ENCODE measurements around the gene CADM3. TPM values are rescaled to one million over a fixed set of nuclear protein-coding genes. Genes with fewer than 3 reads are reported as not detected.
A peak's percentile ranks its signal among the peaks of the same experiment; 100 is the strongest.

The CADM3 gene
- polyA plus RNA-seq, 2 of the 4 experiments (the other 2 are of a cell fraction): 0.10 to 0.13 TPM

DNA sequence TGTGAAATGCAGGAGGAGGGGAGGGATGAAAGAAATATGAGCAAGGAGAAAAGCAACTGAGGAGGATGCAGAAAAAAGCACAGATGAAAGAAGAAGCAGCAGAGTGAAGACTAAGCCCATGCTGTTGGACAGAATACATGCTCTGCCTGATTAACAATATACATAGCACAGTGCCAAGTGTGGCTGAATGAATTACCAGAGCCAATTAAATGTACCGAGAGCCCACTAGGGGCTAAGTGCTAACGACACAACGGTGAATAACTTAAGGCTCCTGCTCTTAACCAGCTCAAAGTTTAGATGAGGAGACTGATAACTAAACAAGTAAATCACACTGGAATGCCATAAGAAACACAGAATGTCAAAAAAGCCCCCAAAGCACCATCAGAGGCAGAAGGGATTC, 15.6 kb downstream of the CADM3 start:
- no peak for FAIRE-seq
- TF ChIP-seq POLR2AphosphoS2 (conservative IDR thresholded peaks at IDR 0.05; ENCODE audit: low read length) (no peak), GATA3 (IDR thresholded peaks at IDR 0.05; ENCODE audit: borderline replicate concordance) (no peak), RFX5 (IDR thresholded peaks at IDR 0.05) (no peak), MYC (IDR thresholded peaks at IDR 0.05; ENCODE audit: borderline replicate concordance, low read length) (no peak), NR3C1 (IDR thresholded peaks at IDR 0.05) (no peak), EHMT2 (IDR thresholded peaks at IDR 0.05; ENCODE audit: low read depth) (no peak), FOXS1 (CRISPR knock-in tag; IDR thresholded peaks at IDR 0.05) (no peak), ZNF302 (CRISPR knock-in tag; IDR thresholded peaks at IDR 0.05) (no peak), CHD4 (IDR thresholded peaks at IDR 0.05; ENCODE audit: borderline replicate concordance) (no peak)
- TF ChIP-seq, protein P1, sequence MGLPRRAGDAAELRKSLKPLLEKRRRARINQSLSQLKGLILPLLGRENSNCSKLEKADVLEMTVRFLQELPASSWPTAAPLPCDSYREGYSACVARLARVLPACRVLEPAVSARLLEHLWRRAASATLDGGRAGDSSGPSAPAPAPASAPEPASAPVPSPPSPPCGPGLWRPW (IDR thresholded peaks at IDR 0.05): no peak
- ATAC-seq: no peak
- Histone ChIP-seq H3K27ac (no peak overlapping the region), H3K4me2 (no peak overlapping the region), H3K4me3 (no peak overlapping the region), H3K4me1 (no peaks in the 10 kb centered on the region), H3K9me3 (no peaks in the 10 kb centered on the region)
- 68% methylated on average over 3 of the region's 3 CpGs for WGBS (ENCODE audit: missing lambda C conversion rate)
- POLR2A ChIA-PET: no interaction called here
- CTCF ChIA-PET: no interaction called here
- DNase-seq (ENCODE audit: low read depth in 1 of 2, low spot score in 1 of 2): no peak

DNA sequence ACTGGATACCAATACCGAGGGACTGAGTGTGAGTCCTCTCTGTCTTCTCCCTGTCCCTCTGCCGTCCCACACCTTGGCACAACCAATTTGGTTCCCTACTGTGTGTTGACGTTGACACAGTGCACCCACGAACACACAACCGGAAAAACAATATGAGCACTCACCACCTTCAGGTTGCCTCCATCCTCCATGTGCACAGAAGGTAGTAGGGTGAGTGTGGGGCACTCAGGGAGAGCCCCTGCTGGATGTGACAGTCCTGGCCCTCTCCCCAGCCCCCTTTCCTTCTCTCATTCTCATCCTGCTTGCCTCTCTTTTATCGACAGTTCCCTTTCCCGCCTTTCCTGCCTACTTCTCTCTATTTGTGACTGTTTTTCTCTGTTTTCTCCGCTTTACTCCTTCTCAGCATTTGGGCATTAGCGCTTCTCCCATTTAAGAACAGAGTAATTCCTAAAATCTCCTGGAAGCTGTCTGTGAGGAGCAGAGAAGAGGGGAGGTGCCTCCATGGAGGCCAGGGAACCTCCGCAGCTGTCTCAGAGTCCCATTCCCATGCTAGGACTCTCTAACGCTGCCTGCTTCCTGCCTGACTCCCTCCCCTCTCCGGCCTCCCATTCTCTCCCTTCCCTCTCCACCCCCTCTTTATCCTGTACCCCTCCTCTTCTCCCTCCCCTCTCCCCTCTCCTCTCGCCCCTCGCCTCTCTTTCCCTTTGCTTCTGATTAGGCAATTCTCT, 16.4 kb downstream of the CADM3 start:
- no peak for TF ChIP-seq MAZ (IDR thresholded peaks at IDR 0.05; ENCODE audit: borderline replicate concordance, low read depth, low read length)
- TF ChIP-seq HDAC2 (IDR thresholded peaks at IDR 0.05): no peak
- no peak for TF ChIP-seq CHD2 (IDR thresholded peaks at IDR 0.05; ENCODE audit: low read length, partially characterized antibody)
- no peak for TF ChIP-seq ZC3H11A (IDR thresholded peaks at IDR 0.05)
- no peak for TF ChIP-seq GATA3 (IDR thresholded peaks at IDR 0.05; ENCODE audit: borderline replicate concordance)
- TF ChIP-seq ESRRA (IDR thresholded peaks at IDR 0.05; ENCODE audit: borderline replicate concordance, low read length): no peak
- no peak for TF ChIP-seq NPAS2 (CRISPR knock-in tag; IDR thresholded peaks at IDR 0.05; ENCODE audit: borderline replicate concordance)
- no peak for TF ChIP-seq EHMT2 (IDR thresholded peaks at IDR 0.05; ENCODE audit: low read depth)
- no peak for TF ChIP-seq RAD21 (conservative IDR thresholded peaks at IDR 0.05 in 1 of 2, IDR thresholded peaks at IDR 0.05 in 1 of 2)
- TF ChIP-seq RARB (CRISPR knock-in tag; IDR thresholded peaks at IDR 0.05): no peak
- TF ChIP-seq JUN (IDR thresholded peaks at IDR 0.05): no peak
- TF ChIP-seq CHD4 (IDR thresholded peaks at IDR 0.05; ENCODE audit: borderline replicate concordance): no peak
- TF ChIP-seq, protein P2, sequence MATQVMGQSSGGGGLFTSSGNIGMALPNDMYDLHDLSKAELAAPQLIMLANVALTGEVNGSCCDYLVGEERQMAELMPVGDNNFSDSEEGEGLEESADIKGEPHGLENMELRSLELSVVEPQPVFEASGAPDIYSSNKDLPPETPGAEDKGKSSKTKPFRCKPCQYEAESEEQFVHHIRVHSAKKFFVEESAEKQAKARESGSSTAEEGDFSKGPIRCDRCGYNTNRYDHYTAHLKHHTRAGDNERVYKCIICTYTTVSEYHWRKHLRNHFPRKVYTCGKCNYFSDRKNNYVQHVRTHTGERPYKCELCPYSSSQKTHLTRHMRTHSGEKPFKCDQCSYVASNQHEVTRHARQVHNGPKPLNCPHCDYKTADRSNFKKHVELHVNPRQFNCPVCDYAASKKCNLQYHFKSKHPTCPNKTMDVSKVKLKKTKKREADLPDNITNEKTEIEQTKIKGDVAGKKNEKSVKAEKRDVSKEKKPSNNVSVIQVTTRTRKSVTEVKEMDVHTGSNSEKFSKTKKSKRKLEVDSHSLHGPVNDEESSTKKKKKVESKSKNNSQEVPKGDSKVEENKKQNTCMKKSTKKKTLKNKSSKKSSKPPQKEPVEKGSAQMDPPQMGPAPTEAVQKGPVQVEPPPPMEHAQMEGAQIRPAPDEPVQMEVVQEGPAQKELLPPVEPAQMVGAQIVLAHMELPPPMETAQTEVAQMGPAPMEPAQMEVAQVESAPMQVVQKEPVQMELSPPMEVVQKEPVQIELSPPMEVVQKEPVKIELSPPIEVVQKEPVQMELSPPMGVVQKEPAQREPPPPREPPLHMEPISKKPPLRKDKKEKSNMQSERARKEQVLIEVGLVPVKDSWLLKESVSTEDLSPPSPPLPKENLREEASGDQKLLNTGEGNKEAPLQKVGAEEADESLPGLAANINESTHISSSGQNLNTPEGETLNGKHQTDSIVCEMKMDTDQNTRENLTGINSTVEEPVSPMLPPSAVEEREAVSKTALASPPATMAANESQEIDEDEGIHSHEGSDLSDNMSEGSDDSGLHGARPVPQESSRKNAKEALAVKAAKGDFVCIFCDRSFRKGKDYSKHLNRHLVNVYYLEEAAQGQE (IDR thresholded peaks at IDR 0.05): no peak
- no peak for TF ChIP-seq POLR2AphosphoS2 (conservative IDR thresholded peaks at IDR 0.05; ENCODE audit: low read length)
- H3K4me2 ChIP-seq: peak overlapping the region; percentile 53
- ChIA-PET POLR2A (no interaction called here), CTCF (interaction anchor here (1.1 to 1.7 kb wide), 2 partner anchors 10 to 27 kb away, joined by 3 to 6 read pairs; no protein-coding TSS in a partner anchor)
- H3K9me3 ChIP-seq: no peaks in the 10 kb centered on the region
- no peak for DNase-seq (ENCODE audit: low read depth in 1 of 2, low spot score in 1 of 2)
- H3K27ac ChIP-seq: no peak overlapping the region
- no peaks in the 10 kb centered on the region for H3K4me1 ChIP-seq
- 31% methylated on average over 14 of the region's 14 CpGs for WGBS (ENCODE audit: missing lambda C conversion rate)
- peak overlapping the region; percentile 26; the same call in 1 of the 3 replicates for H3K4me3 ChIP-seq
- peak; percentile 16 to 37; a peak in 2 of 6 replicates for ATAC-seq
- no peak for FAIRE-seq

Data from A549 (cell line).